Neutrophil (primary cell): ENCODE results near the gene PDE8B.

Experiments used
- H3K27ac ChIP-seq: fragments of 200-600 bp; sonication (generic); 2 replicates; pipeline ENCODE4 v1.5.1; 2016; ENCODE audit warnings: mild to moderate bottlenecking, moderate library complexity
- H3K27me3 ChIP-seq: fragments of 200-600 bp; sonication (generic); 2 replicates; pipeline ENCODE4 v1.6.0; 2016; ENCODE audit warnings: mild to moderate bottlenecking
- H3K36me3 ChIP-seq: fragments of 200-600 bp; sonication (generic); 2 replicates; pipeline ENCODE4 v1.5.1; 2017
- H3K4me1 ChIP-seq, 2 experiments: fragments of 200-600 bp in 1 of 2; sonication (generic) in 1 of 2; 1 replicate in 1 of 2; 2 replicates in 1 of 2; pipeline versions ENCODE4 v1.5.1 to v1.6.1; 2013 to 2016; ENCODE audit warnings: low read depth in 1 of 2, low read length in 1 of 2, mild to moderate bottlenecking in 1 of 2, moderate library complexity in 1 of 2; ENCODE audit not compliant: control insufficient read depth in 1 of 2, insufficient read depth in 1 of 2
- H3K4me3 ChIP-seq, 2 experiments: fragments of 200-600 bp in 1 of 2; sonication (generic) in 1 of 2; 1 replicate in 1 of 2; 2 replicates in 1 of 2; pipeline ENCODE4 v1.5.1; 2013 to 2016; ENCODE audit warnings: low read depth in 1 of 2, low read length in 1 of 2, mild to moderate bottlenecking in 1 of 2, moderate library complexity in 1 of 2
- H3K9me3 ChIP-seq: fragments of 200-600 bp; sonication (generic); 2 replicates; pipeline ENCODE4 v1.5.1; 2016
- TF ChIP-seq, protein P1 (sequence below): fragments of 200-600 bp; sonication (generic); IDR thresholded peaks from 2 replicates; pipeline ENCODE4 v1.5.1; 2016; ENCODE audit warnings: antibody characterized with exemption

The PDE8B gene

DNA sequence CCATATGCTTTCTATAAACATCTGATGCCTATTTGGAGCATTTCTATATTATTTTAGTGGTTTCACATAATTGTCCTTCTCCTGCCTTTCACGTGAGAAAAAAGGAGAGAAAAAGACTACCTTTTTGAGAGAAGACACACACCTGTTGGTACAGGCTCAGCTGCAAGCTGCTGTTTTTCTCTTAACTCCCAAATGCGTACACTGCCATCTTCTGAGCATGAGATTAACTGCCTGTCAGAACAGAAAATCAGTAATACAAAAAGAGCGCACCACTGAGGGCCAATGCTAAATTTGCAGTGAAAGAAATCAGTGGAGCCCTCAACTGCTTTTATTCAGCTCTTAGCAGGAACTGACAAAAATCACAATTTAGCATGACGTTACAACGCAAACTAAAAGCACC, 226.7 kb downstream of the PDE8B start:
- no peaks in the 10 kb centered on the region for H3K27me3 ChIP-seq
- H3K4me3 ChIP-seq, result no peak overlapping the region
- no peak overlapping the region for H3K27ac ChIP-seq
- H3K36me3 ChIP-seq, result peaks cover 89% of the 10 kb centered on the region
- H3K9me3 ChIP-seq, result no peaks in the 10 kb centered on the region
- TF ChIP-seq, protein P1, sequence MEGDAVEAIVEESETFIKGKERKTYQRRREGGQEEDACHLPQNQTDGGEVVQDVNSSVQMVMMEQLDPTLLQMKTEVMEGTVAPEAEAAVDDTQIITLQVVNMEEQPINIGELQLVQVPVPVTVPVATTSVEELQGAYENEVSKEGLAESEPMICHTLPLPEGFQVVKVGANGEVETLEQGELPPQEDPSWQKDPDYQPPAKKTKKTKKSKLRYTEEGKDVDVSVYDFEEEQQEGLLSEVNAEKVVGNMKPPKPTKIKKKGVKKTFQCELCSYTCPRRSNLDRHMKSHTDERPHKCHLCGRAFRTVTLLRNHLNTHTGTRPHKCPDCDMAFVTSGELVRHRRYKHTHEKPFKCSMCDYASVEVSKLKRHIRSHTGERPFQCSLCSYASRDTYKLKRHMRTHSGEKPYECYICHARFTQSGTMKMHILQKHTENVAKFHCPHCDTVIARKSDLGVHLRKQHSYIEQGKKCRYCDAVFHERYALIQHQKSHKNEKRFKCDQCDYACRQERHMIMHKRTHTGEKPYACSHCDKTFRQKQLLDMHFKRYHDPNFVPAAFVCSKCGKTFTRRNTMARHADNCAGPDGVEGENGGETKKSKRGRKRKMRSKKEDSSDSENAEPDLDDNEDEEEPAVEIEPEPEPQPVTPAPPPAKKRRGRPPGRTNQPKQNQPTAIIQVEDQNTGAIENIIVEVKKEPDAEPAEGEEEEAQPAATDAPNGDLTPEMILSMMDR, result no peak
- H3K4me1 ChIP-seq, result no peaks in the 10 kb centered on the region

DNA sequence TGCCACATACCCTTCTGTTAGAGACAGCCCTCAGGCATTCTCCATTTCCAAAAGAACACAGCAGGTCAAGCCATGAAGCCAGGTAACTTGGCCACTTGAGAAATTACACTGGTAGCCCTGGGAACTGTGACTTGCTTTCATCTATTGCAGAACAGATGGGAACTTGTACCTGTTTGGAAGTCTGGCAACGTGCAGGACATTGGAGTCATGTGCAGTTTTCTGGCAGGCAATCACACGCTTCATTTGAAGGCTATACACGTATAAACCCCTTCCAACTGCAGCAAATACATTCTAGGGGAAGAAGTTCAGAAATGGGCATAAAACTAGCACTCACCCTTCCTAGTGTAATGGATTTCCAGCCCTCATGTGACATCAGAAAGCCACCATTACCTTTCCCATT, 227.6 kb downstream of the PDE8B start:
- Histone ChIP-seq H3K4me3 (no peak overlapping the region), H3K27ac (no peak overlapping the region), H3K36me3 (peaks cover 82% of the 10 kb centered on the region), H3K4me1 (no peaks in the 10 kb centered on the region), H3K9me3 (no peaks in the 10 kb centered on the region), H3K27me3 (no peaks in the 10 kb centered on the region)
- TF ChIP-seq, protein P1, result no peak

DNA sequence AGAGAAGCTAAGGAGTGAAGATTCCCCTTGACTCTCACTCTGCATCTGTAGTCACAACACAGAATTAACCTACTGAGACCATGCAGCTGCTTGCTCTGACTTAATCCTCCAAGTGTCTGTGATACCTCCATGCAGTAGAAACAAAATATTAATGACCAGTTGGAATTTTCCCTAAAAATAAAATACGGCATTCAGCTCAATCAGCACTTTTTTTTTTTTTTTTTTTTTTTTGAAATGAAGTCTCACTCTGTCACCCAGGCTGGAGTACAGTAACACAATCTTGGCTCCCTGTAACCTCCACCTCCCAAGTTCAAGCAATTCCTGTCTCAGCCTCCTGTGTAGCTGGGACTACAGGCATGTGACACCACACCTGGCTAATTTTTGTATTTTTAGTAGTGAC, 233.2 kb downstream of the PDE8B start:
- Histone ChIP-seq H3K9me3 (no peaks in the 10 kb centered on the region), H3K4me3 (no peak overlapping the region), H3K27ac (no peak overlapping the region)

DNA sequence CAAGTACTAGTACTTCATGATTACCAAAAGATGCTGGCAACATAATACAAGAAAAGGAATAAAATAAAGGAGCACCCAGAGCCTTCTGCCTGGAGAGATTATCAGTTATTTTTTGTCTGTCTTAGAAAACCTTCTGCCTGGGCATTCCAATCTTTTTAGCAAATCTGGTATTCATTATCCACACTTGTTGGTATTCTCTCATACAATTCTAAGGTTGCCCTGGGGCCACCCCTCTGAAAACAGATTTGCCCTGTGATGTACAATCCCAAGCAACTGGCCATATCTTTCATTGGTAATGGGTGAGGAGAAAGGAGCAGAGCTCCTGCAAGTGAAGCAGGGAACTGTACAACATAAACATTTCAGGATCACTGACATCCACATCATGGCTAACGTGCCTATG, 233.9 kb downstream of the PDE8B start:
- no peak overlapping the region for H3K27ac ChIP-seq
- TF ChIP-seq, protein P1, result no peak
- H3K27me3 ChIP-seq, result no peaks in the 10 kb centered on the region
- H3K4me1 ChIP-seq, result no peaks in the 10 kb centered on the region
- H3K9me3 ChIP-seq, result no peaks in the 10 kb centered on the region
- H3K4me3 ChIP-seq, result no peak overlapping the region
- peaks cover 64% of the 10 kb centered on the region for H3K36me3 ChIP-seq

More for the DNA sequence above, 233.2 kb downstream of the PDE8B start:
- TF ChIP-seq, protein P1, result no peak
- H3K4me1 ChIP-seq, result no peaks in the 10 kb centered on the region
- peaks cover 64% of the 10 kb centered on the region for H3K36me3 ChIP-seq
- no peaks in the 10 kb centered on the region for H3K27me3 ChIP-seq

DNA sequence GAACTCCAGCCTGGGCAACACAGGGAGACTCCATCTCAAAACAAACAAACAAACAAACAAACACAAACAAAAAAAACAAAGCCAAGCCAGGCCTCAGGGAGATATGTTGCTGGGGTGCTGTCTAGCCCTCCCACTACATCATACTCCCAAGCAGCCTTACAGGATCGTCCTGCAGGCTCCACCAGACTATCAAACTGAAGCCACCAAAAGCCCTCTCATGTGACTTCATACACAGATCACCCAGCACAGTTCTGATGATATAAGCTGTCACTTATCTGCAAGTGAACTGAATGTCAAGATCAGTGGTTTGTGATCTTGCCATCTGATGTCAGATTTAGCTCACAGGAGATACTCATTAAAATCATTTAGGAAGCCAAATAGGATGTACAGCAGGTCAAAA, 238.4 kb downstream of the PDE8B start:
- Histone ChIP-seq H3K4me3 (no peak overlapping the region), H3K4me1 (no peaks in the 10 kb centered on the region), H3K27ac (no peak overlapping the region), H3K9me3 (no peaks in the 10 kb centered on the region), H3K27me3 (no peaks in the 10 kb centered on the region), H3K36me3 (peaks cover 64% of the 10 kb centered on the region)
- TF ChIP-seq, protein P1, result no peak

DNA sequence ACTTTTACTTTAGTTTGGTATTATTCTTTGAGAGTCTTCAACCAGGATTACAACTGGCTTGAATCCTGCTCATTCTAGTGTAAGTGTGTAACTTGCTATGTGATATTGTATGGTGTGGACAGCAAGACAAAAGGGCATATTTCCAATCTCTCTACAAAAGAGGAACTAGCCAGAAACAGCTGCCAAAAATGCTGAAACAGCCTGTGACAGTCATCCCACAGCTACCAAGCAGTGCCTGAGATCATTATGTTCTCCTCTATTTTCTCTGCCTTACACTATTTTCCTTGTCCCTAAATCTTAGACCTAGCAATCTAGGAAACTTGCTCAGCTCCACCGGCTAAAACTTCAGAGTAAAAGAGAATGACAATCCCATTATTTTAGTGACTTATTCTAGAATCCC, 238.8 kb downstream of the PDE8B start:
- Histone ChIP-seq H3K27me3 (no peaks in the 10 kb centered on the region), H3K4me3 (no peak overlapping the region)

More for the DNA sequence above, 238.8 kb downstream of the PDE8B start:
- H3K4me1 ChIP-seq, result no peaks in the 10 kb centered on the region
- no peaks in the 10 kb centered on the region for H3K9me3 ChIP-seq
- no peak overlapping the region for H3K27ac ChIP-seq
- H3K36me3 ChIP-seq, result peaks cover 64% of the 10 kb centered on the region
- TF ChIP-seq, protein P1, result no peak
